Measurements from ENCODE around the gene EXOC7. TPM values are rescaled to one million over a fixed set of nuclear protein-coding genes. Genes with fewer than 3 reads are reported as not detected.

EXOC7 gene
- total RNA-seq, 1 experiment from 2014 or later = 117 TPM

DNA sequence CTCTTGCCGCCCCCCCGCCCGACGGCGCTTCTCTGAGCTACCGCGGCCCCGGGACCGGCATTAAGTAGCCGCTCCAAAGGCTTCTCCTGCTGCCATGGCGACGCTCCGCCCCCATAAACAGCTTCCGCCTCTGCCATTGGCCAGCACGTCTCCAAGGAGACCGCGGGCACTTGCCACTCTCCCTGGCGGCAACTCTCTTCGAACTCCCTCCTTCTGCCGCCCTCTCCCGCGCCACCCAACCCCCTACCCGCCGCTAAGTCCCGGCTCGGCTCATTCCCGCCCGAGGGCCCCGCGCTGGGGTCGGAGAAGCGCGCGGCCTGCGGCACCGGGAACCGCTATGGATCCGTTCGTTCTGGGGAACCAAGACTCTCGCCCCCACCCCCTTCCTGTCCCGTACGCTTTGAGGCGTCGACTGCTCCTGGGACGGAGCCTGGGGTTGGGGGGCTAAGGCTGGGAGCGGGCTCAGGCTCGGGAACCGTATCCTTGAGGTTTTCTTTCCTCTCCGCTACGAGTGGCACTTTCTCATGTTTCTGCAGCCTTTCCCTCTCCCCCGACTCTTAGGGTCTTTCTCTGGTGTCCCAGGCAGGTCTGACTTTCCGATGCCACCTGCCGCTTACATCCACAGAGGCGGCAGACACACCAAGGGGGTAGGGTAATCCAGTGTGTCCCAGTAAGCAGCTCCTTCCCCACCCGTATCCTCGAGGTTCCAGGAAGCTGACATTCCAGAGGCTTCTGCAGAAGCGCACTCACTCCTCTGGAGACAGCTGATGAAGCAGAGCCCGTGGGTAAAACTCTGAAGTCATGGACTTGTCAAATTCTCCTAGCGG, 37.8 kb upstream of the EXOC7 start, which contains the start of gene FOXJ1:
Gene FOXJ1 (minus strand): TSS at position 34 of the 827 bp plus-strand sequence. CDS start 850 bp downstream, outside the sequence.
- BruUV-seq (replicated peaks) = no TSS peak
- Histone ChIP-seq H3K27ac (ENCODE audit: low read depth, low read length, poor library complexity, severe bottlenecking) (peak within 1 kb of the TSS; percentile 69), H3K9me3 (ENCODE audit: low read depth, low read length, poor library complexity, severe bottlenecking) (no peaks in the 10 kb centered on the region), H3K27me3 (replicated peaks; ENCODE audit: insufficient read depth, low read depth, low read length, poor library complexity) (no peaks in the 10 kb centered on the region), H3K4me1 (ENCODE audit: insufficient read depth, low read length, poor library complexity, severe bottlenecking) (peaks cover 55% of the 10 kb centered on the region), H3K36me3 (ENCODE audit: insufficient read depth, low read length, poor library complexity, severe bottlenecking) (no peaks in the 10 kb centered on the region), H3K4me3 (ENCODE audit: low read depth, low read length, poor library complexity, severe bottlenecking) (peak within 1 kb of the TSS; percentile 38)
- TF ChIP-seq CTCF (conservative IDR thresholded peaks at IDR 0.05; ENCODE audit: low read depth, low read length) = no peak
- TF ChIP-seq EZH2 (IDR thresholded peaks at IDR 0.05; ENCODE audit: borderline replicate concordance, low read depth, low read length, poor library complexity, severe bottlenecking) = no peak
- POLR2A ChIA-PET (ENCODE audit: low non-redundant PET) = no interaction called here
- peak; percentile 96 for DNase-seq (ENCODE audit: low spot score)
- intact Hi-C loops (cut with micrococcal nuclease; ENCODE audit: unreplicated experiment) = no loop called here
- CTCF ChIA-PET = no interaction called here

GRCh38 chr17:76140661-76141211, 37.1 kb upstream of the EXOC7 start:
- no peak for DNase-seq (ENCODE audit: low spot score)
- Histone ChIP-seq H3K4me1 (ENCODE audit: insufficient read depth, low read length, poor library complexity, severe bottlenecking) (peaks cover 49% of the 10 kb centered on the region), H3K9me3 (ENCODE audit: low read depth, low read length, poor library complexity, severe bottlenecking) (no peaks in the 10 kb centered on the region), H3K36me3 (ENCODE audit: insufficient read depth, low read length, poor library complexity, severe bottlenecking) (no peaks in the 10 kb centered on the region), H3K27me3 (replicated peaks; ENCODE audit: insufficient read depth, low read depth, low read length, poor library complexity) (no peaks in the 10 kb centered on the region), H3K27ac (ENCODE audit: low read depth, low read length, poor library complexity, severe bottlenecking) (no peak overlapping the region), H3K4me3 (ENCODE audit: low read depth, low read length, poor library complexity, severe bottlenecking) (peak overlapping the region; percentile 38)
- intact Hi-C loops (cut with micrococcal nuclease; ENCODE audit: unreplicated experiment) = no loop called here
- CTCF ChIA-PET = no interaction called here
- POLR2A ChIA-PET (ENCODE audit: low non-redundant PET) = no interaction called here
- no TSS peak for BruUV-seq (replicated peaks)
- TF ChIP-seq EZH2 (IDR thresholded peaks at IDR 0.05; ENCODE audit: borderline replicate concordance, low read depth, low read length, poor library complexity, severe bottlenecking) = no peak
- TF ChIP-seq CTCF (conservative IDR thresholded peaks at IDR 0.05; ENCODE audit: low read depth, low read length) = no peak

- Histone ChIP-seq H3K27ac (ENCODE audit: low read depth, low read length, poor library complexity, severe bottlenecking) (no peak overlapping the region), H3K4me1 (ENCODE audit: insufficient read depth, low read length, poor library complexity, severe bottlenecking) (peaks cover 45% of the 10 kb centered on the region), H3K27me3 (replicated peaks; ENCODE audit: insufficient read depth, low read depth, low read length, poor library complexity) (no peaks in the 10 kb centered on the region), H3K4me3 (ENCODE audit: low read depth, low read length, poor library complexity, severe bottlenecking) (no peak overlapping the region), H3K36me3 (ENCODE audit: insufficient read depth, low read length, poor library complexity, severe bottlenecking) (no peaks in the 10 kb centered on the region), H3K9me3 (ENCODE audit: low read depth, low read length, poor library complexity, severe bottlenecking) (no peaks in the 10 kb centered on the region)
- CTCF ChIA-PET = no interaction called here
- no peak for DNase-seq (ENCODE audit: low spot score)
- TF ChIP-seq EZH2 (IDR thresholded peaks at IDR 0.05; ENCODE audit: borderline replicate concordance, low read depth, low read length, poor library complexity, severe bottlenecking) (no peak), CTCF (conservative IDR thresholded peaks at IDR 0.05; ENCODE audit: low read depth, low read length) (no peak)
- intact Hi-C loops (cut with micrococcal nuclease; ENCODE audit: unreplicated experiment) = no loop called here
- BruUV-seq (replicated peaks) = no TSS peak
- POLR2A ChIA-PET (ENCODE audit: low non-redundant PET) = no interaction called here
Observed at GRCh38 chr17:76139801-76140660, 36.4 kb upstream of the EXOC7 start.

Measured in A673 (cell line).